Epithelial cell of prostate (primary cell): ENCODE results near the gene FDCSP.
"Not testable (repeated sequence)": the region's sequence is repeated elsewhere in the genome, so short reads cannot be mapped to it uniquely, and the experiment has no call there.

ENCODE experiments used
- DNase-seq: peaks from one replicate; pipeline ENCODE4 v3.0.0-alpha.2; 2011; ENCODE audit warnings: low read depth, low spot score
- H3K27ac ChIP-seq: fragments of 450-650 bp; 2 replicates; pipeline ENCODE4 v1.5.1; 2017; ENCODE audit warnings: mild to moderate bottlenecking

Gene FDCSP

GRCh38 chr4:70236125-70236524, 10.2 kb downstream of the FDCSP start:
- no peak for DNase-seq
- no peak overlapping the region for H3K27ac ChIP-seq

- no peak for DNase-seq
- H3K27ac ChIP-seq = no peak overlapping the region
Observed at GRCh38 chr4:70239131-70239883, 13.4 kb downstream of the FDCSP start.

DNA sequence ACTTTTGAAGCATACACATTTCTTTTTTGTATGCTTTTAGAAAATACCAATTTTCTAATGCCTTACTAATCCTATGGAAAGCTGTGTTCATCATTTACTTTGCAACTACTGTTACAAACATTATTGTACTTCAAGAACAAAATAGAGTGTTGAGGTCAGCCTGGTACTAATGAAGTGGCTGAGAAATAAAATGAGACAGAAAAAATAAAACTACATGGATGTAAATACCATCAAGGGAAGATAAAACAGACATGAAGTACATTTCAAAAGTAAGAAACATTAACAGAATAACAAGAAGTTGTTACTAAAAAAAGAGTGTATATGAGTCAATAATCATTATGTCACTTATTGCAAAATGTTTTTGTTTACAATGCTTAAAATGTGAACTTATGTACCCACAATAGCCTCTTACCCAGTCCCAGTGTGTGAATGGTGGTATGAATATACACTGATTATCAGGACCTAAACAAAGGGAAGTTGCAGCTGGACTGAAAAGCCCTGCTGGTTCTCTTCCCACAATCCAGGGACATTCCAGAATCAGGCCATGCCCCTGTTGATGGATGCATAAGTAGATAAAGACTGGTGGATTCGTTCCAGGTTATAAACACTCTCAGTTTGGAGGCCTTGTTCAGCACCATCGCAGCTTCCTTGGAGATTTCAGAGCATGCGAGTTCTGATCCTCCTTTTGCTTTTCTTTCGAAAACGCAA, 14.1 kb downstream of the FDCSP start:
- DNase-seq = no peak
- no peak overlapping the region for H3K27ac ChIP-seq

- not testable (repeated sequence) for DNase-seq, H3K27ac ChIP-seq
Observed at GRCh38 chr4:70242297-70242696, 16.4 kb downstream of the FDCSP start, which contains the start of gene CSN3. Gene CSN3, plus strand, starts transcription at chr4:70242597. Its CDS starts 2,223 bp downstream, at chr4:70244820.

DNA sequence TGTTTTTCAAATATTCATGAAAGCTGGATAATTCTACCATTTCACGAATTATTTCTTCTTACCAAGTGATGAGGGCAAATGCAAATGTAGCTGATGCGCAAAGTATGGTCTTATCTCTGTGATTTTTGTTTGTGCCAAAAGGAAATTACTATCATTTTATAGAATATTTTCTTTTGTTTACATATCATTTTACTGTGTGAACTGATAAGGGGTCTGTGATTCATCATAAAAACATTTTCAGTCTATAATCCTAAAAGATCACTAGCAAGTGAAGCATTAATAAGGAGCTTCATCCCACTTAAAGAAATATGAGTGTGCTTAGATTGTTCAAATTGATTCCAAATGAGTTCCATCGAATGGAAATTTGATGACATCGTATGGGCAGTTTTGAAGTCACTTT, 17.2 kb downstream of the FDCSP start:
- no peak for DNase-seq
- H3K27ac ChIP-seq = no peak overlapping the region

- no peak for DNase-seq
Observed at GRCh38 chr4:70251250-70251944, 25.5 kb downstream of the FDCSP start.

DNA sequence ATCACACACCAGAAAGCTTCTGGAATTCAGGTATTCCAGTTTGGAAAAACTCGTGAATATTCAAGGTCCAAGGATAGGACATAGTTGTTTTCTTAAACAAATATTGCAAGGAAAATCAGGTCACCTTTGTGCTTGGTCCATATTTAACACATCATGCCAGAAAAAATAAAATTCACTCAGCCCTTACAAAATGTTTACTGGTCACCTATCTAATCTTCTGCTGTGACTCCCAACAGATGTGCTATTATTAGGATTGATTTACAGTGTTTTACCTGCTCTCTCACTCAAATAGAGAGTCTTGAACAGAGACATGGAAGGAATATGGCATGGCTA, 26.0 kb downstream of the FDCSP start:
- no peak for DNase-seq
- no peak overlapping the region for H3K27ac ChIP-seq

More at GRCh38 chr4:70251250-70251944, 25.5 kb downstream of the FDCSP start:
- H3K27ac ChIP-seq = no peak overlapping the region

DNA sequence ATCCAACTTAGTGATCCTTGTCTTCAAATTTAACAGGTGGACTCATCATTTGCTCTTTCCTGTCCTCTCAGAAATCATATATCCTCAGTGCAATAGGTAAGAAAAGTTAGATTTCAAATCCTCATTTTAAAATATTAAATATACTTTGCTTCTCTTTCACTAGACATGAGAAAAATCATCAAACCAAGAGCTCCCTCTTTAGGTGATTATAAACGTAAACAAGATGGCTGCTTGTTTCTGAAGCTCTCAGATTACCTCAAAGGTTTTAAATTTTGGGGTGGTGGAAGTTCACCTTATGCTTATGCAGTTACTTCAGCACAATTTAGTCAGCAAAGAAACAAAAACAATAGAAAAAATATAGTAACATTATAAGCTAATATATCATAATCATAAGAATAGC, 43.8 kb downstream of the FDCSP start:
- H3K27ac ChIP-seq = no peak overlapping the region
- DNase-seq = no peak

- no peak overlapping the region for H3K27ac ChIP-seq
- no peak for DNase-seq
Observed at GRCh38 chr4:70277121-70277520, 51.2 kb downstream of the FDCSP start.

DNA sequence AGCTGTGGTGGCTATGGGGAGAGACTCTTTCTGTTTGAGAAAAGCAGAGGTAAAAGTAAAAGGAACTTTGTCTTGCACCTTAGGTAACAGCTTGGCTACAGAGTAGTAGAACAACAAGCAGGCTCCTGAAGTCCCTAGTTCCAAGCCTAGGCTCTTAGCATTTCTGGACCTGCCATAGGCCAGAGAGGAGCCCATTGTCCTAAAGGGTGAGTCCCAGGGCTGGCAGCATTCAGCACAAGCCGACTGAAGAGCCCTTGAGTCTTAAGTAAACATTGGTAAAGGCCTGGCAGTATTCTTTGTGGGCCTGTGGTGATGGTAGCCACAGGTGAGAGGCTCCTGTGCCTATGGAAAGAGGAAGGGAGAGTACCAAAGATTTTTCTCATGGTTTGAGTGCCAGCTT, 54.6 kb downstream of the FDCSP start:
- DNase-seq = no peak
- H3K27ac ChIP-seq = no peak overlapping the region
